Lung (tissue), 12 donors: Measurements from ENCODE around the gene TRAF3. TPM values are rescaled to one million over a fixed set of nuclear protein-coding genes. Genes with fewer than 3 reads are reported as not detected.
A peak's percentile ranks its signal among the peaks of the same experiment; 100 is the strongest.

Source experiments
- ATAC-seq: fragments of 200-7000 bp; cut with Tn5 transposase; one replicate; pipeline ENCODE4 v1.9.1; 2020; ENCODE audit warnings: moderate number of reproducible peaks; ENCODE audit not compliant: insufficient read depth, low FRiP score
- DNase-seq, 3 donors: peaks; one replicate each; pipeline ENCODE4 v3.0.0-alpha.2; 2013 to 2017
- H3K27ac ChIP-seq, 2 donors: one replicate each; pipeline ENCODE4 v1.5.1; 2013; ENCODE audit warnings: mild to moderate bottlenecking in 2 of 2, moderate library complexity in 2 of 2, control low read depth in 1 of 2, inconsistent platforms in 1 of 2, low read depth in 1 of 2, low read length in 1 of 2
- H3K27me3 ChIP-seq, 3 donors: one replicate each; pipeline ENCODE4 v1.5.1; 2013; ENCODE audit warnings: low read length in 2 of 3; ENCODE audit not compliant: control insufficient read depth in 3 of 3, insufficient read depth in 3 of 3
- H3K36me3 ChIP-seq, 4 donors: one replicate each; pipeline ENCODE4 v1.5.1; 2013; ENCODE audit warnings: low read length in 4 of 4, mild to moderate bottlenecking in 1 of 4, moderate library complexity in 1 of 4; ENCODE audit not compliant: control insufficient read depth in 4 of 4, insufficient read depth in 4 of 4
- H3K4me1 ChIP-seq, 5 donors: one replicate each; pipeline ENCODE4 v1.5.1; 2013; ENCODE audit warnings: low read length in 5 of 5, mild to moderate bottlenecking in 2 of 5, moderate library complexity in 1 of 5; ENCODE audit not compliant: control insufficient read depth in 5 of 5, insufficient read depth in 5 of 5
- H3K4me3 ChIP-seq: one replicate; pipeline ENCODE4 v1.5.1; 2013; ENCODE audit warnings: mild to moderate bottlenecking, control low read depth, moderate library complexity
- H3K9ac ChIP-seq, 2 donors: one replicate each; pipeline ENCODE4 v1.5.1; 2013; ENCODE audit warnings: low read length in 2 of 2, control low read depth in 1 of 2; ENCODE audit not compliant: insufficient read depth in 1 of 2
- H3K9me3 ChIP-seq, 4 donors: one replicate each; pipeline ENCODE4 v1.5.1; 2013; ENCODE audit warnings: low read length in 3 of 4, mild to moderate bottlenecking in 1 of 4, moderate library complexity in 1 of 4; ENCODE audit not compliant: control insufficient read depth in 4 of 4, insufficient read depth in 3 of 4
- CTCF ChIP-seq: IDR thresholded peaks from 2 replicates; pipeline ENCODE4 v1.5.1; 2012; ENCODE audit warnings: mild to moderate bottlenecking; ENCODE audit errors: control extremely low read depth, extremely low read depth
- WGBS, 2 donors: extraction: QIAGEN DNeasy Blood & Tissue Kit; methylation state at CpG; one replicate each; pipeline ENCODE4 v1.1.7; 2013; 5-methylcytosine and 5-hydroxymethylcytosine counted together
- polyA plus RNA-seq, 2 donors: library from polyadenylated mRNA; stranded (reverse); fragments of 200-250 nt; gene quantifications; one replicate each; pipeline ENCODE4 v1.2.1, GENCODE V29; 2013
- total RNA-seq, 2 donors: library from RNA; depleted of rRNA in 1 of 2; stranded (reverse); fragments of >200 nt in 1 of 2; gene quantifications; one replicate each; pipeline ENCODE4 v1.2.1, GENCODE V29; 2014 to 2021
- donor health status: control.
- donor health status: control.
- donor health status: Bipolar disorder and iron deficiency.
- donor health status: healthy.
- donor health status: DM: yes; HTN: yes; CAD: no.

The TRAF3 gene
- total and polyA plus RNA-seq, 4 donors, result 5.7 to 25.5 (median 18.7) TPM

GRCh38 chr14:102759456-102760187 lies 17.6 kb upstream of the TRAF3 start:
- Histone ChIP-seq H3K27me3 (peaks cover 0 to 3% (median 0%) of the 10 kb centered on the region in 3 donors), H3K9me3 (no peaks in the 10 kb centered on the region), H3K4me3 (no peak overlapping the region), H3K36me3 (no peaks in the 10 kb centered on the region), H3K4me1 (peaks cover 0 to 18% (median 7%) of the 10 kb centered on the region in 5 donors), H3K9ac (no peak overlapping the region), H3K27ac (no peak overlapping the region)
- TF ChIP-seq CTCF, result no peak
- peak in 2 of 3 donors; percentile 53 to 68 for DNase-seq
- 40 to 48% methylated on average over 10 of the region's 10 CpGs for WGBS, 2 donors
- ATAC-seq, result no peak

GRCh38 chr14:102760496-102761193 lies 16.6 kb upstream of the TRAF3 start:
- 56 to 60% methylated on average over 21 of the region's 21 CpGs for WGBS, 2 donors
- no peak overlapping the region for H3K9ac ChIP-seq
- peaks cover 0 to 3% (median 0%) of the 10 kb centered on the region in 3 donors for H3K27me3 ChIP-seq
- peaks cover 0 to 18% (median 7%) of the 10 kb centered on the region in 5 donors for H3K4me1 ChIP-seq
- no peak for ATAC-seq
- TF ChIP-seq CTCF, result no peak
- H3K36me3 ChIP-seq, result no peaks in the 10 kb centered on the region
- no peak overlapping the region for H3K4me3 ChIP-seq
- peak in 1 of 3 donors; percentile 31 for DNase-seq
- H3K9me3 ChIP-seq, result no peaks in the 10 kb centered on the region
- H3K27ac ChIP-seq, result no peak overlapping the region

- H3K9me3 ChIP-seq, result no peaks in the 10 kb centered on the region
- WGBS, 2 donors, result 69 to 70% methylated on average over 15 of the region's 15 CpGs
- TF ChIP-seq CTCF, result no peak
- peaks cover 0 to 3% (median 0%) of the 10 kb centered on the region in 3 donors for H3K27me3 ChIP-seq
- no peaks in the 10 kb centered on the region for H3K36me3 ChIP-seq
- peaks cover 0 to 18% (median 7%) of the 10 kb centered on the region in 5 donors for H3K4me1 ChIP-seq
- ATAC-seq (no peak), DNase-seq (no peak)
- no peak overlapping the region for H3K9ac ChIP-seq
- H3K27ac ChIP-seq, result no peak overlapping the region
- H3K4me3 ChIP-seq, result no peak overlapping the region
These were observed 16.0 kb upstream of the TRAF3 start for GRCh38 chr14:102761206-102761605.
